Stimulated activated CD8-positive, alpha-beta memory T cell treated with anti-CD3 and anti-CD28 coated beads, Interleukin-4, amount 100 ng/mL, for 48 hours (primary cell): ENCODE results near the gene TCERG1L.
A peak's percentile ranks its signal among the peaks of the same experiment; 100 is the strongest.
"Not testable (repeated sequence)": the region's sequence is repeated elsewhere in the genome, so short reads cannot be mapped to it uniquely, and the experiment has no call there.

Source experiments
- DNase-seq: peaks from one replicate; pipeline ENCODE4 v3.0.0-alpha.2; 2020

TCERG1L gene

GRCh38 chr10:131311661-131312477, at the start of gene TCERG1L:
TCERG1L (minus strand) TSS chr10:131311721; CDS start chr10:131311635, 86 bp downstream.
- DNase-seq = peak; percentile 44

- DNase-seq = no peak
Measured at GRCh38 chr10:131358741-131359442, 47.4 kb upstream of the TCERG1L start.

- no peak for DNase-seq
Measured at GRCh38 chr10:131356442-131356841, 44.9 kb upstream of the TCERG1L start.

- DNase-seq = no peak
Measured at GRCh38 chr10:131355881-131356280, 44.4 kb upstream of the TCERG1L start.

GRCh38 chr10:131355056-131355455, 43.5 kb upstream of the TCERG1L start:
- no peak for DNase-seq

GRCh38 chr10:131354380-131354779, 42.9 kb upstream of the TCERG1L start:
- no peak for DNase-seq

- DNase-seq = no peak
Measured at GRCh38 chr10:131352765-131353290, 41.3 kb upstream of the TCERG1L start.

- no peak for DNase-seq
Measured at GRCh38 chr10:131350660-131351059, 39.1 kb upstream of the TCERG1L start.

- DNase-seq = no peak
Measured at GRCh38 chr10:131350245-131350644, 38.7 kb upstream of the TCERG1L start.

- no peak for DNase-seq
Measured at GRCh38 chr10:131346456-131346855, 34.9 kb upstream of the TCERG1L start.

- DNase-seq = no peak
Measured at GRCh38 chr10:131345691-131346090, 34.2 kb upstream of the TCERG1L start.

GRCh38 chr10:131344747-131345146, 33.2 kb upstream of the TCERG1L start:
- no peak for DNase-seq

- no peak for DNase-seq
Measured at GRCh38 chr10:131337741-131338140, 26.2 kb upstream of the TCERG1L start.

GRCh38 chr10:131332821-131333220, 21.3 kb upstream of the TCERG1L start:
- no peak for DNase-seq

GRCh38 chr10:131323880-131324279, 12.4 kb upstream of the TCERG1L start:
- no peak for DNase-seq

GRCh38 chr10:131323025-131323424, 11.5 kb upstream of the TCERG1L start:
- no peak for DNase-seq

GRCh38 chr10:131322575-131322974, 11.1 kb upstream of the TCERG1L start:
- DNase-seq = not testable (repeated sequence)

GRCh38 chr10:131320860-131321604, 9.5 kb upstream of the TCERG1L start:
- DNase-seq = no peak

- DNase-seq = no peak
Measured at GRCh38 chr10:131318814-131319213, 7.3 kb upstream of the TCERG1L start.

- DNase-seq = no peak
Measured at GRCh38 chr10:131318291-131318690, 6.8 kb upstream of the TCERG1L start.

- DNase-seq = no peak
Measured at GRCh38 chr10:131316321-131317075, 5.0 kb upstream of the TCERG1L start.

GRCh38 chr10:131315344-131315743, 3.8 kb upstream of the TCERG1L start:
- DNase-seq = no peak
